Loucy (cell line): ENCODE measurements around the gene AVPR1B.

ENCODE experiments used
- H2AFZ ChIP-seq: fragments of 200-600 bp; sonication (generic); 2 replicates; pipeline ENCODE4 v1.6.0; 2016; ENCODE audit warnings: antibody characterized with exemption, mild to moderate bottlenecking, low read length, moderate library complexity
- H3F3A ChIP-seq: fragments of 200-600 bp; 2 replicates; pipeline ENCODE4 v1.6.0; 2016; ENCODE audit warnings: antibody characterized with exemption, low read depth, mild to moderate bottlenecking
- H3K27me3 ChIP-seq: fragments of 200-600 bp; sonication (generic); 2 replicates; pipeline ENCODE4 v1.6.1; 2014; ENCODE audit warnings: low read length, mild to moderate bottlenecking; ENCODE audit not compliant: insufficient read depth, poor library complexity, severe bottlenecking
- H3K36me3 ChIP-seq: fragments of 200-600 bp; sonication (generic); 2 replicates; pipeline ENCODE4 v1.6.1; 2016; ENCODE audit warnings: low read length; ENCODE audit not compliant: insufficient read depth
- H3K4me1 ChIP-seq: fragments of 200-600 bp; sonication (generic); 2 replicates; pipeline ENCODE4 v1.5.1; 2014; ENCODE audit warnings: low read length, mild to moderate bottlenecking; ENCODE audit not compliant: insufficient read depth, poor library complexity, severe bottlenecking
- H3K4me2 ChIP-seq: fragments of 200-600 bp; sonication (generic); 2 replicates; pipeline ENCODE4 v1.6.0; 2014; ENCODE audit warnings: antibody characterized with exemption, low read length, low read depth, mild to moderate bottlenecking; ENCODE audit not compliant: poor library complexity, severe bottlenecking
- H3K4me3 ChIP-seq: fragments of 200-600 bp; sonication (generic); 2 replicates; pipeline ENCODE4 v1.5.1; 2014; ENCODE audit warnings: low read length, mild to moderate bottlenecking, mixed read lengths; ENCODE audit not compliant: poor library complexity, severe bottlenecking
- H3K79me2 ChIP-seq: fragments of 200-600 bp; sonication (generic); 2 replicates; pipeline ENCODE4 v1.6.1; 2014; ENCODE audit warnings: low read length; ENCODE audit not compliant: insufficient read depth
- H3K9ac ChIP-seq: fragments of 200-600 bp; sonication (generic); 2 replicates; pipeline ENCODE4 v1.6.0; 2014; ENCODE audit warnings: mild to moderate bottlenecking, low read depth, low read length, moderate library complexity; ENCODE audit not compliant: poor library complexity, severe bottlenecking
- H3K9me2 ChIP-seq: fragments of 200-600 bp; sonication (generic); replicated peaks from 2 replicates; pipeline ENCODE4 v1.6.1; 2016; ENCODE audit warnings: low read depth, low read length, mixed read lengths
- H3K9me3 ChIP-seq: fragments of 200-600 bp; sonication (generic); 2 replicates; pipeline ENCODE4 v1.6.1; 2014; ENCODE audit warnings: mild to moderate bottlenecking, antibody characterized with exemption, low read length, low read depth; ENCODE audit not compliant: insufficient read depth
- H4K20me1 ChIP-seq: fragments of 200-600 bp; sonication (generic); 2 replicates; pipeline ENCODE4 v1.6.0; 2014; ENCODE audit warnings: antibody characterized with exemption, low read length, mild to moderate bottlenecking; ENCODE audit not compliant: insufficient read depth, poor library complexity, severe bottlenecking
- CTCF ChIP-seq: fragments of 200-600 bp; sonication (generic); conservative IDR thresholded peaks from 2 replicates; pipeline ENCODE4 v1.5.1; 2014; ENCODE audit warnings: mild to moderate bottlenecking, antibody characterized with exemption, low read length
- EZH2phosphoT487 ChIP-seq: fragments of 200-600 bp; IDR thresholded peaks from 2 replicates; pipeline ENCODE4 v1.6.1; 2018; ENCODE audit warnings: antibody characterized with exemption, mild to moderate bottlenecking, moderate library complexity, borderline replicate concordance

AVPR1B gene

GRCh38 chr1:206110161-206110560 lies 7.0 kb downstream of the AVPR1B start:
- H2AFZ ChIP-seq = no peak overlapping the region
- H3K4me3 ChIP-seq = no peak overlapping the region
- H3F3A ChIP-seq = no peaks in the 10 kb centered on the region
- H3K36me3 ChIP-seq = no peaks in the 10 kb centered on the region
- TF ChIP-seq EZH2phosphoT487 (no peak), CTCF (no peak)
- no peaks in the 10 kb centered on the region for H3K9me3 ChIP-seq
- H3K4me2 ChIP-seq = no peak overlapping the region
- H3K4me1 ChIP-seq = peaks cover 23% of the 10 kb centered on the region
- H3K79me2 ChIP-seq = no peaks in the 10 kb centered on the region
- no peaks in the 10 kb centered on the region for H4K20me1 ChIP-seq
- no peaks in the 10 kb centered on the region for H3K9me2 ChIP-seq
- no peak overlapping the region for H3K9ac ChIP-seq
- no peaks in the 10 kb centered on the region for H3K27me3 ChIP-seq

- Histone ChIP-seq H3K36me3 (no peaks in the 10 kb centered on the region), H3K4me3 (no peak overlapping the region), H3K9ac (no peak overlapping the region), H3K9me3 (no peaks in the 10 kb centered on the region), H3K27me3 (no peaks in the 10 kb centered on the region), H3K79me2 (no peaks in the 10 kb centered on the region), H4K20me1 (no peaks in the 10 kb centered on the region), H2AFZ (no peak overlapping the region), H3F3A (no peaks in the 10 kb centered on the region), H3K4me1 (peaks cover 20% of the 10 kb centered on the region), H3K9me2 (no peaks in the 10 kb centered on the region), H3K4me2 (no peak overlapping the region)
- TF ChIP-seq EZH2phosphoT487 = no peak
- TF ChIP-seq CTCF = no peak
Measured at GRCh38 chr1:206109718-206110117, 7.5 kb downstream of the AVPR1B start.

- Histone ChIP-seq H3K36me3 (no peaks in the 10 kb centered on the region), H3K9me2 (no peaks in the 10 kb centered on the region), H4K20me1 (no peaks in the 10 kb centered on the region), H2AFZ (no peak overlapping the region), H3K4me1 (peaks cover 15% of the 10 kb centered on the region), H3K4me3 (no peak overlapping the region), H3K79me2 (no peaks in the 10 kb centered on the region), H3K9ac (no peak overlapping the region), H3K27me3 (no peaks in the 10 kb centered on the region), H3K4me2 (no peak overlapping the region), H3F3A (no peaks in the 10 kb centered on the region), H3K9me3 (no peaks in the 10 kb centered on the region)
- TF ChIP-seq CTCF (no peak), EZH2phosphoT487 (no peak)
Measured at GRCh38 chr1:206108635-206109034, 8.6 kb downstream of the AVPR1B start.
